ENCODE measurements around the gene HECW1. TPM values are rescaled to one million over a fixed set of nuclear protein-coding genes. Genes with fewer than 3 reads are reported as not detected.
A peak's percentile ranks its signal among the peaks of the same experiment; 100 is the strongest.

The HECW1 gene
- total RNA-seq, 4 donors from 2014 or later = 0.06 to 0.99 (median 0.27) TPM

GRCh38 chr7:43491984-43492383 is 379.5 kb downstream of the HECW1 start:
- Histone ChIP-seq H3K27me3 (no peaks in the 10 kb centered on the region), H3K4me3 (no peak overlapping the region), H3K9me3 (no peaks in the 10 kb centered on the region), H3K36me3 (no peaks in the 10 kb centered on the region), H3K4me1 (peaks cover 7 to 31% (median 25%) of the 10 kb centered on the region in 4 donors), H3K27ac (replicated peaks in 1 of 4) (no peak overlapping the region)
- peak; percentile 64 for DNase-seq (ENCODE audit: extremely low spot score)
- TF ChIP-seq CTCF (IDR thresholded peaks at IDR 0.05) (no peak), POLR2AphosphoS5 (IDR thresholded peaks at IDR 0.05) (peak in 1 of 2 donors; percentile 11)
- WGBS = 59% methylated on average over 2 of the region's 2 CpGs
- intact Hi-C loops (cut with DNase I) = no loop called here

GRCh38 chr7:43492896-43493295 is 380.4 kb downstream of the HECW1 start:
- WGBS = 91% methylated on average over 5 of the region's 5 CpGs
- no peak overlapping the region for H3K4me3 ChIP-seq
- H3K27ac ChIP-seq (replicated peaks in 1 of 4) = no peak overlapping the region
- no peak for DNase-seq (ENCODE audit: extremely low spot score)
- H3K4me1 ChIP-seq = peaks cover 7 to 22% (median 19%) of the 10 kb centered on the region in 4 donors
- no peaks in the 10 kb centered on the region for H3K36me3 ChIP-seq
- no peaks in the 10 kb centered on the region for H3K27me3 ChIP-seq
- no peak for TF ChIP-seq POLR2A (IDR thresholded peaks at IDR 0.05; ENCODE audit: low read depth)
- no peak for TF ChIP-seq CTCF (IDR thresholded peaks at IDR 0.05)
- no peak for TF ChIP-seq POLR2AphosphoS5 (IDR thresholded peaks at IDR 0.05)
- TF ChIP-seq EP300 (IDR thresholded peaks at IDR 0.05) = no peak
- intact Hi-C loops (cut with DNase I) = no loop called here
- H3K9me3 ChIP-seq = no peaks in the 10 kb centered on the region

- Histone ChIP-seq H3K27me3 (no peaks in the 10 kb centered on the region), H3K4me3 (no peak overlapping the region), H3K36me3 (no peaks in the 10 kb centered on the region), H3K9me3 (no peaks in the 10 kb centered on the region), H3K4me1 (no peaks in the 10 kb centered on the region), H3K27ac (replicated peaks in 1 of 4) (no peak overlapping the region)
- intact Hi-C loops (cut with DNase I) = no loop called here
- TF ChIP-seq EP300 (IDR thresholded peaks at IDR 0.05) = no peak
- TF ChIP-seq POLR2A (IDR thresholded peaks at IDR 0.05; ENCODE audit: low read depth) = no peak
- TF ChIP-seq CTCF (IDR thresholded peaks at IDR 0.05) = no peak
- TF ChIP-seq POLR2AphosphoS5 (IDR thresholded peaks at IDR 0.05) = no peak
- 98% methylated on average over 4 of the region's 4 CpGs for WGBS
- DNase-seq (ENCODE audit: extremely low spot score) = peak; percentile 42
These were observed 383.1 kb downstream of the HECW1 start for GRCh38 chr7:43495572-43495971.

GRCh38 chr7:43496596-43496995 is 384.1 kb downstream of the HECW1 start:
- Histone ChIP-seq H3K9me3 (no peaks in the 10 kb centered on the region), H3K4me1 (peaks cover 0 to 4% (median 3%) of the 10 kb centered on the region in 4 donors), H3K4me3 (no peak overlapping the region), H3K27ac (replicated peaks in 1 of 4) (no peak overlapping the region), H3K36me3 (no peaks in the 10 kb centered on the region), H3K27me3 (no peaks in the 10 kb centered on the region)
- DNase-seq (ENCODE audit: extremely low spot score) = peak; percentile 70
- no peak for TF ChIP-seq EP300 (IDR thresholded peaks at IDR 0.05)
- no peak for TF ChIP-seq POLR2AphosphoS5 (IDR thresholded peaks at IDR 0.05)
- TF ChIP-seq POLR2A (IDR thresholded peaks at IDR 0.05; ENCODE audit: low read depth) = no peak
- intact Hi-C loops (cut with DNase I) = no loop called here
- WGBS = 90% methylated on average over 2 of the region's 2 CpGs

- Histone ChIP-seq H3K36me3 (no peaks in the 10 kb centered on the region), H3K4me1 (peaks cover 0 to 12% (median 9%) of the 10 kb centered on the region in 4 donors), H3K27me3 (no peaks in the 10 kb centered on the region), H3K9me3 (no peaks in the 10 kb centered on the region), H3K4me3 (no peak overlapping the region), H3K27ac (replicated peaks in 1 of 4) (no peak overlapping the region)
- intact Hi-C loops (cut with DNase I) = no loop called here
- no peak for TF ChIP-seq CTCF (IDR thresholded peaks at IDR 0.05)
- TF ChIP-seq POLR2A (IDR thresholded peaks at IDR 0.05; ENCODE audit: low read depth) = no peak
- no peak for TF ChIP-seq POLR2AphosphoS5 (IDR thresholded peaks at IDR 0.05)
- TF ChIP-seq EP300 (IDR thresholded peaks at IDR 0.05) = no peak
- no peak for DNase-seq (ENCODE audit: extremely low spot score)
- 27% methylated on average over 3 of the region's 3 CpGs for WGBS
These were observed 389.4 kb downstream of the HECW1 start for GRCh38 chr7:43501870-43502269.

Data from esophagus muscularis mucosa (tissue), 4 donors.